LNCaP clone FGC (cell line): ENCODE measurements around the gene CEP135.

Experiments
- DNase-seq: peaks from one replicate; pipeline ENCODE4 v3.0.0-alpha.2; 2011; ENCODE audit warnings: low read depth
- H3K4me3 ChIP-seq: 2 replicates; pipeline ENCODE4 v1.5.1; 2011; ENCODE audit warnings: mild to moderate bottlenecking, low read depth, low read length, control low read depth
- CTCF ChIP-seq: IDR thresholded peaks from 2 replicates; pipeline ENCODE4 v1.5.1; 2012; ENCODE audit warnings: mild to moderate bottlenecking; ENCODE audit not compliant: control insufficient read depth, insufficient read depth; ENCODE audit errors: extremely low read depth

CEP135 gene

GRCh38 chr4:56078866-56079265 lies 130.1 kb downstream of the CEP135 start:
- no peak overlapping the region for H3K4me3 ChIP-seq
- TF ChIP-seq CTCF, result no peak
- DNase-seq, result peak; percentile 48

GRCh38 chr4:56080384-56080783 lies 131.6 kb downstream of the CEP135 start:
- no peak overlapping the region for H3K4me3 ChIP-seq
- TF ChIP-seq CTCF, result no peak
- no peak for DNase-seq

- no peak for DNase-seq
- H3K4me3 ChIP-seq, result no peak overlapping the region
- no peak for TF ChIP-seq CTCF
Measured at GRCh38 chr4:56082829-56083228, 134.1 kb downstream of the CEP135 start.
